GM21619 (cell line): ENCODE results near the gene MAMSTR.

ENCODE experiments used
- ATAC-seq: cut with Tn5 transposase; IDR thresholded peaks from one replicate; pipeline ENCODE4 v1.9.1; 2021; ENCODE audit not compliant: unreplicated experiment

The MAMSTR gene

DNA sequence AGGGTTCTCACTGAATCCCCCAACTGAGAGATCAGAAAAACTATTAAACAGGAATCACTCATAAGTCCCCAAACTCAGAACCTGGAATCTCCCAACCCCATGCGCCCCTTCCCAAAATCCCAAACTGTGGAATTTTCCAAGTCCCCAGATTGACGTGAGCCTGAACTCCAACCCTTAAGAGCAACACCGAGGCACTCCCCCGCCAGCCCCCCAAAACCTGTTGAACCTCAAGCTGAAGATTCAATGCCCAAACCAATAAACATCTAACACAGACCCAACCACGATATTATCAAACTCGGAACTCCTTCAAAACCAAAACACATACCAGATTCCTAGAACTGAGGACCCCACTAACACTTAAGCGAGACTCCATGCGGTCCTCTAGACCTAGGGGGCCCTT lies 26.6 kb upstream of the MAMSTR start:
- ATAC-seq = no peak

DNA sequence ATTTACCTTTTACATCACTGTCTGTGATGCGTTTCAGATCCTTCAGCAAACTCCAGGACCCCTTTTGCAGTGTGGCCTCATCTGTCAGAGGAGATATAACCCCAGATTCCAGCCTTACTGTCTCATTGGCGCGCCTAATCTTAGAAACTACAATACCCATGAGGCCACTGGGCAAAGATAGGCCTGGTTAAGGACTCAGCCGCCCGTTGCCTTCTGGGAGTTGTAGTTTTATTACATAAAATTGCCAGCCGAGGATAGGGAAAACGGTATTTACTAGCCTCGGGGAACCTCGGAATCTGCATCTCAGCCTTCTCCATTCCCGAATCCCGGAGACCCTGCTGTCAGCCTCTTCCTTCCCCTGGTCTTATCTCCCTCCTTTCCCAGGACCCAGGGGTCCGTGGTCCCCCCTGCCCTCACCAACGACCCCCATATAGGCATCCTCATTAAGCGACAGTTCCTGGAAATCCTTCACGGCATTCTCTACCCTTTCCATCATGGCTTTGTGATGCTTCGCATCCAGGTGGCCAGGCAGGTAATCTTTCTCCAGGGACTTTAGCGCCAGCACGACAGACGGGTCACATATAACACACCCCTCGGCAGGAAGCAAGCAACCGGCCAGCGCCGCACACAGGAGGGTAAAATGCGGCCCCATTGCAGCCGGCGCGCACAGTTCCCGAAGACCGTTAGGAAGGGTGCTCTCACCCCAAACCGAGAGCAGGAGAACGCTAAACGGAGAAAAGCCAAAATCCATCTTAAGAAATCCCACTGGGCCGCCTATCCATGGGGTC lies 25.9 kb upstream of the MAMSTR start:
- ATAC-seq = no peak

GRCh38 chr19:48742096-48742495 lies 22.6 kb upstream of the MAMSTR start:
- ATAC-seq = no peak

- no peak for ATAC-seq
Observed at GRCh38 chr19:48741129-48741999, 21.8 kb upstream of the MAMSTR start.

DNA sequence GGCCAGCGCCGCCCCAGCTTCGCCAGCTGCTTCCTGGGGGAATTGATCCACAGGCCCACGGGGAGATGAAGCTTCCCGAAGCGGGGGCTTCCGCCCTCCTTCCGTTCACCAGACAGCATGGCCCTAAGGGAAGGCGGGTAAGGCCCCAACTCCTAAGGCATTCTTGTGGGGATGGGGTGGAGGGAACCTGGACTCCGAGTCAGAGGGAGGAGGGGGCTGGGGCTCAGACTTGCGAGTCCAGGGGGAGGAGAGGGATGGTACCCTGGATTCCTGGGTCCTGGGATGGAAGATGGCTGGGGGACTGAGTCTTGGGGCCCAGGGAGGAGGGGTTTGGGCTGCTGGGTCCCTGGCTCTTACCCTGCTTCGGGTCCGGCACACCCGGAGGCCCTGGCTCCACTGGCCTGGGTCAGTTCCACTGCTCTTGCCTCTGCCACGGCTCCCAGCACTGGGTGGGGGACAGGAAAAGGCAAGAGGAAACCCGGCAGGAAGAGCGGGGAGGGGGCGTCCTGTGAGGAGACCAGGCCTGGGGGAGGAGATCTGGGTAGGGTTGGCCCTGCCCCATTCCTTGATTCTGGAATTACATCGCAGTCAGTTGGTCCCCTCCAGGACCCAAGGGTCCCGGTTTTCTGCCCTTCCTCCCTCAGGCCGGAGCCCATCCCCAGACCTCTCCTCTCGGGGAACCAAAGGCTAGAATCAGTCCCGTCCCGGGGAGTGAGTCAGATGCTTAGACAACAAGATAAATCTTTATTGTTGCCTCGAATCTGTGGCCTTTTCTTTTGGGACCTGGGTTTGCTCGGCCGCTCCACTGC lies 20.8 kb upstream of the MAMSTR start, which contains the start of gene RASIP1:
Gene RASIP1 (minus strand): TSS at position 447 of the 809 bp plus-strand sequence. CDS start 328 bp downstream, at position 119.
- ATAC-seq = no peak

- no peak for ATAC-seq
Observed at GRCh38 chr19:48739404-48740163, 20.1 kb upstream of the MAMSTR start.

DNA sequence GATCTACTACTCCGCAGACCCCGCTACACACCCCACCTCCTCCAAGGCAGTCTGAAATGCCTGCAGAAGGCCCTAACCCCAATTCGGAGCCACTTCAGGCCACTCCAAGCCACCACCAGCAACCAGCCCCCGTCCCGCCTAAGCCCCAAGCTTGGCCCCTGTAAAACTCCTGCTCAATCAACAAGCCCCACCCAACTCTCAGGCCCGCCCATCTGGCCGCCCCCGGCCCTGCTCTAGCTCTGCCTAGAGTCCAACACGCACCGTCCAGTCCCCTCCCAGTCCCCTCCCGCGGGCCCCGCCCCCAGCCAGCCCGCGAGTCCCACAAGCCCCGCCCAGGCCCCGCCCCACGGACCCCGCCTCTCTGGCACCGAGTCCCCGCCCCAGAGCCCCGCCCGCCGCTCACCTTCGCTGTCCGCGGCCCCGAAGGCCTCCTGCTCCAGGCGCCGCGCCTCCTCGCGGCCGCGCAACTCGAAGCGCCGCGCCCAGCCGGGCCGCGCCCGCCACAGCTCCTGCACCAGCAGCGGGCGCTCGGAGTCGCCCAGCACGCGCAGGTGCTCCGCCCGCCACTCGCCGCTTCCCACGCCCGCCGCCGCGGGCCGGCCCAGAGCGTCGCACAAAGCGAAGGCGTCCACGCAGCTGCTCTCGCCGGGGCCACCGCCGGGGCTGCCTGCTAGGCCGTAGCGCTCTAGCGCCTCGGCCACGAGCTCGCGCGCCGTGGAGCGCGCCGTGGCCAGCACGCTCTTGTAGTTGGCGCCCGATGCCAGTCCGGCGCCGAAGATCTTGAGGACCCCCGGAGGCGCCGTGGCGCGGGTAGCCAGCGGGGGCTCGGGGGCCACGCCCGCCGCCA lies 19.3 kb upstream of the MAMSTR start:
- peak; percentile 66 for ATAC-seq

DNA sequence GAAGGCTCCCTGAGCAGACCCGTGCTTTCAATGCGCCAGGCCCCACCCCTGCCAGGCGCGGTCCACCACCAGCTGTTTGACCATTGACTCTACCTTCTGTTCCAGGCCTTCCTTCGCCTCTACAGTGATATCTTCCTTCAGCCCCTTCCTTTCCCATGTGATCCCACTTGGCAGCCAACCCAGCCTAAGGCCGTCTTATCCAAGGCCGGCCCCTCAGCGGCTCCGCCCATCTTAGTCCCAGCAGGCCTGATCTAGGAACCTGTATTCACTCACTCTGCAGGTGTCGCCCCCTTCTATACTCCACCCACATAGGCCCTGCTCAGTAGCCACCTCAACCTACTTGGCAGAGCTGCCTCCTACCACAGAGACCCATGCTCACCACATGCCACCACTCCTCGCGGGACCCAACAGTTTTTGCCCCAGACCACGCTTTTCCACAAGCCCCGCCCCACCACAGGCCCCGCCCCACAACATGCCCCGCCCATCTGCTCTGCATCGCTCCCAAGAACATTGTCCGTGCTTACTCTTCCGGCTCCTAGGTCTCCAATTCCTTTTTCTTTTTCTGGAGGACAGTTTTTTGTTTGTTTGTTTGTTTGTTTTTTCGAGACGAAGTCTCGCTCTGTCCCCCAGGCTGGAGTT lies 18.0 kb upstream of the MAMSTR start:
- ATAC-seq = no peak

DNA sequence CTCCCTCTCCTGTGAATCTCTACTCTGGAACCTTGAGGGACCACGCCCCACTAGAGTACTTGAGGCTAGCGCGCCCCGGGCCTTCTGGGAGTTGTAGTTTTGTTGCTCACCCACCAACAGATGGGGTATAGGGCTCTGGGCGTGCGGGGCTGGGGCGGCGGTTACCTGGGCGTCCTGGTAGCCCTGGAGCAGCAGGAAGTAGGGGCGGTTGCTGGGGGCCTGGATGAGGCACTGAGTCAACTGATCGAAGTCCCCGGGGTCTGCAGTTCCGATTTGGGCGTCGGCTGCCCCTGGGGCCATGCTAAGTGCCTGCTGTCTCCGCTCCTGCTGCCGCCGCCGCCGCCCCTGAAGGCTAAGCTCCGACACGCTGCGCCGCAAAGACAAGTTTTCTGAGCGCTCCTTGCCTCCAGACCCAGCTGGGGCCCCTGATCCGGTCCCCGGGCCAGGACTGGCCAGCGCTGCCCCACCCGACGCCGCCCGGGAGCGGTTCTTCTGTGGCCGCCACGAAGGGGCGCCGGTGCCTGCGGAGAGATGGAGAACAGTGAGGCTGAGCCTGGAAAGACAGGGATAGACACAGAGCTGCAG lies 15.6 kb upstream of the MAMSTR start:
- no peak for ATAC-seq

DNA sequence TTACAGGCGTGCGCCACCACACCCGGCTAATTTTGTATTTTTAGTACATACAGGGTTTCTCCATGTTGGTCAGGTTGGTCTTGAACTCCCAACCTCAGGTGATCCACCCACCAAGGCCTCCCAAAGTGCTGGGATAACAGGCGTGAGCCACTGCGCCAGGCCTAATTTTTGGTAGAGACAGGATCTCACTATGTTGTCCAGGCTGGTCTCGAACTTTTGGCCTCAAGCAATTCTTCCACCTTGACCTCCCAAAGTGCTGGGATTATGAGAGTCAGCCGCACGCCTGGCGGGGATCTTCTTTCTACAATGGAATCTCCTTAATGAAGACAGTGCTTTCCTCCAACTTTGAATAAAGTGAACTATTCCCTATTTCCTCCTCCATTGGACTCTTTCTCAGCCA lies 15.1 kb upstream of the MAMSTR start:
- no peak for ATAC-seq

DNA sequence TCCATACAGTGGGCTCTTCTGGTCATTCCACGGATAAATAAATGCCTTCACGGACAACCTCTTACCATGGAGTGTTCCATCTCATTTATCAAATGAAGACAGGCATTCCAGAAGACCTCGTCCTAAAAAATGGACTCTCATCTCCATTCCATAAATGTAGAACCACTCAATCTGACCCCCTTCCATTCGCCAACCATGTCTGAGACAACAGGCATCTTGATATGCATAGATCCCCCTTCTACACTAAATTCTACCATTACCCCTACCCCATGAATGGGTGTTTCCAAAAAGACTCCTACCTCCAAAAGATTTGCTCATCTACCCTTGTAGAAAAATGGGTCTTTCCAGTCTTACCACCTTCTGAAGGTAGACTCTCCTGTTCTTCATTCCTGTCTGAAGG lies 11.9 kb upstream of the MAMSTR start:
- no peak for ATAC-seq

DNA sequence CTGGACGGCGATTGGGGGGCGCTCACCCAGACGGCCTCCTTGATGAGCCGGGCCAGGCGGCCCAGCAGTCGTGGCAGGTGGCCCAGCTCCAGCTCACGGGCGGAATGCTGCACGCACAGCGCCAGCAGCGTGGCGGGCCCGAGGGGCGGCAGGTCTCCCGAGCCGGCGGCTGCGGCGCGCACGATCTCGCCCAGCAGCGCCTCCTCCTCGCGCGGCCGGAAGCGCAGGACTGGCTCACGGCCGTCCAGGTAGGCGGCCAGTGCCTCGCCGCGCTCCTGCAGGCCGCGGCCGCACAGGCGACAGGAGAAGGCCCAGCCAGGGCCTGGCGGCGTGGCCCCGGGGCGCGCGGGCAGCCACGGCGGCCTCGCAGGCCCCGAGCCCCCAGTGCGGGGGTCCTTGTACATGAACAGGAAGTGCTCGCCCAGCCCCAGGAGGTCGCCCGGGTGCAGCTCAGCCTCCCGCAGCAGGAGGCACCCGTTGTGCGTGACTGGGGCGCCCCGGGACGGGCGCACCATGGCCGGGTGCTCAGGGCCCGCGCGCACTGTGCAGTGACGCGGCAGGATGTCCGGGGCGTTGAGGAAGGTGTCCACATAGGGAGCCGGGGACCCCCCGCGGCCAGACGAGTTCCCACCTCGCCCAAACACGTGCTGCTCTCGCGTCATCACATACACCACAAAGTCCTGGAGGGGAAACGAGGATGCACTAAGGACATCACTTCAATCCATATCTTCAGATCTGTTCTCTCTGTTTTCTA lies 9.6 kb upstream of the MAMSTR start:
- no peak for ATAC-seq

DNA sequence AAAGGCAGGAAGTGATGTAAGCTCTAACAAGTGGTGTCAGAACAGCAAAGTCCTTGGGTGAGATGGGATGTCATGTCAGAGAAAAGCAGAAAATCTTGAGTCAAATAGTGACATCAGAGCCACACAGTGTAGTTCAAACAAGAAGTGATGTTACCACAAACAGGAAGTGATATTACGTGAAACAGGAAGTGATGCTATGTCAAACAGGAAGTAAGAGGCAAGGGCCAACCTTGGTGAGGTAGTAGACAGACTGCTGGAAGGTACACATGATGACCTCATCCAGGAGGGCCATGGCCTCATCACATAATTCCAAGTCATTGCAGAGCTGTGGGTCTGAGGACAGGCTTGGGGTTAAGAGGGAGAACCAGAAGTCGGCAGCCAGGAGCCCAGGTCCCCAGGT lies 7.0 kb upstream of the MAMSTR start:
- no peak for ATAC-seq

DNA sequence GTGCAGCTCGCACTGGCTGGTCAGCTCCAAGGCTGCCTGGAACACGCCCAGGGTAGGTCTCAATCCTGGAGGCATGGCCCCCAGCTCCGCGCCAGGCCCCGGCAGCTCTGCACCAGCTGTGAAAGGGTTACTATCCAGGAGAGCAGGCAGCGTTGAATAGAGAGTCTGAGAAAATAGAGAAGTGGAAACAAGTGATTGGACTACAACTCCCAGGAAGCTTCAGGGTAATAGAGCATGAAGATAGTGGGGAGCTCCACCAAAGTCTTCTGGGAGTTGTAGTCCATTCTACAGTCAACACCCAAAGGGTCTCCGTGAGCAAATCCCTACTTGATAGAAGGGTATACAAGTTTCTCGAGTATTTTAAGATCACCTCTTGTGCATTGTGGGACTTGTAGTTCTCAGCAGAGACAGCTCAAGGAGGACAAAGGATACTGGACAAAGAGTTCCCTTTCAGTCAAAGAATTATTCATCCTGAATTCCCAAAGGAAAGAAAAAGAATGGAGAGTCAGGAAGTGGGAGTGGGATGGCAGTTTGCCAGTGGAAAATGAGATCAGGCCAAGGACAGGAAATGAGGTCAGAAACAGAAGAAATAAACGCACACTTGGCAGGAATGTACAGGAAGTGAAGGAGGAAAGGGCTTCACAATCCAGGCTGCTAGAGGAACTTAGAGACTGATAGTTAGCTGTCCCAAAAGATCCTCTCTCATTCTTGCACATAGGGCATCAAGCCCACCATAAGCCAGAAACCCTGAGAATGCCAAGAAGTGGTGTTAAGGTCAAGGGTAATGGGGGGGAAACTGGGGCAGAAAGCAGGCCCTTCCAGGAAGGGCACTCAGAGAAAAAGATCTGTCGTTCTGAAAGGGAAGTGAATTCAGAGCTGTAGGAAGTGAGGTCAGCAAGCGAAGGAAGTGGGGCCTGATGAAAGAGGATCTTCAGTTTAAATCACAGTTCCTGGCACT lies 5.5 kb upstream of the MAMSTR start:
- ATAC-seq = no peak

DNA sequence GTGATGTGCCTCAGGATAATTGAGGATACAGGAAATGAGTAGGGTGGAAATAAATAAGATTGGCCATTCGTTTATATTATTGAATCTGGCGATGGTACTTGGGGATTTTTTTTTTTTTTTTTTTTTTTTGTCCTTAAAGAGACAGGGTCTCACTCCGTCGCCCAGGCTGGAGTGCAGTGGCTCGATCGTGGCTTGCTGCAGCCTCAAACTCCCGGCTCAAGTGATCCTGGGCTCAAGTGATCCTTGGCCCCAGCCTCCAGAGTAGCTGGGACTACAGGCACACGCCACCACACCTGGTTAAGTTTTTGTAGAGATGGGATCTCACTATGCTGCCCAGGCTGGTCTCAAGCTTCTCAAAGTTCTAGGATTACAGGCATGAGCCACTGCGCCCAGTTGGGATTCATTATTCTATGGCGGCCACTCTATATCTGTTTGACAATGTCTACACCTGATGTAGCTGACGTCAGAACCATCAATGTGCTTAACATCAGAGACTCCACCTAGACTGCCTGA lies 2.7 kb upstream of the MAMSTR start:
- ATAC-seq = no peak

- peak; percentile 81 for ATAC-seq
Observed at GRCh38 chr19:48720613-48721296, 1.2 kb upstream of the MAMSTR start.
